T-helper 9 cell (primary cell): ENCODE data around the gene SENP5.
"Not testable (repeated sequence)": the region's sequence is repeated elsewhere in the genome, so short reads cannot be mapped to it uniquely, and the experiment has no call there.

Experiments
- DNase-seq: peaks from one replicate; pipeline ENCODE4 v3.0.0-alpha.2; 2020
- total RNA-seq, 2 donors: gene quantifications; one replicate each; lab custom pipeline; 2026; lab: John Stamatoyannopoulos, UW

SENP5 gene
- 109 to 123 reads per million in 2 donors for total RNA-seq

GRCh38 chr3:196867507-196868296 lies at the start of gene SENP5:
Gene SENP5 (plus strand): TSS chr3:196867920. CDS start chr3:196885182, 17,262 bp downstream.
- peak; percentile 86 for DNase-seq

- no peak for DNase-seq
Observed at GRCh38 chr3:196821806-196822355, 45.8 kb upstream of the SENP5 start.

DNA sequence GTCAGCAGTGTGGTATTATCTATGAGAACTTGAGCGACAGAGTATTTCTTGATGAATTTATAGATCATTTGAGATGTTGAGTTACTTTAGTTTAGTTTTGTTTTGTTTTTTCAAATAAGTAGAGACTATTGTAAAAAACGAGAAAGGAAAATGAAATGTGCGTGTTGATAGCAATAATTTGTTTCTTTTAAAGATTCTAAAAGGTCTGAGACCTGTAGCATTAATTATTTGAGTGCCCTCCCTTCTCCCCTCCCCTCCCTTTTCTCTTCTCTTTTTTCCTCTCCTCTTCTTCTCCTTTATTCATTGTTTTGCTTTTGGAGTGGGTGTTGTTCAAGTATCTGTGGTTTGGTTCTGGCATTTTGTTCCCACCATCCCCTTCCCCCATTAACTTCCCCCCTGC lies 38.1 kb upstream of the SENP5 start:
- not testable (repeated sequence) for DNase-seq

GRCh38 chr3:196835086-196835485 lies 32.6 kb upstream of the SENP5 start:
- DNase-seq: no peak

DNA sequence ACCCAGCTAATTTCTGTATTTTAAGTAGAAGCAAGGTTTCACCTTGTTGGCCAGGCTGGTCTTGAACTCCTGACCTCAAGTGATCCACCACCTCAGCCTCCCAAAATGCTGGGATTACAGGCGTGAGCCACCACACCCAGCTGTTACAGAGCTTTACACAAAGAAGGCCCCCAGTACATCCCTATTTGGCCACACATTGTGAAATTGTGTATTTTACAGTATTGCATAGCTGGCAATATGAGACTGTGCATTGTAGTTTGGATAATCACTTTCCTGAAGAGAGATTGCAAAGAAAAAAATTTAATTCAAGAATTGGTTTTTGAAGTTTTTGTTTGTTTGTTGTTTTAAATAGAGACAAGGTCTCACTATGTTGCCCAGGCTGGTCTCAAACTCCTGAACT lies 31.1 kb upstream of the SENP5 start:
- DNase-seq: not testable (repeated sequence)

DNA sequence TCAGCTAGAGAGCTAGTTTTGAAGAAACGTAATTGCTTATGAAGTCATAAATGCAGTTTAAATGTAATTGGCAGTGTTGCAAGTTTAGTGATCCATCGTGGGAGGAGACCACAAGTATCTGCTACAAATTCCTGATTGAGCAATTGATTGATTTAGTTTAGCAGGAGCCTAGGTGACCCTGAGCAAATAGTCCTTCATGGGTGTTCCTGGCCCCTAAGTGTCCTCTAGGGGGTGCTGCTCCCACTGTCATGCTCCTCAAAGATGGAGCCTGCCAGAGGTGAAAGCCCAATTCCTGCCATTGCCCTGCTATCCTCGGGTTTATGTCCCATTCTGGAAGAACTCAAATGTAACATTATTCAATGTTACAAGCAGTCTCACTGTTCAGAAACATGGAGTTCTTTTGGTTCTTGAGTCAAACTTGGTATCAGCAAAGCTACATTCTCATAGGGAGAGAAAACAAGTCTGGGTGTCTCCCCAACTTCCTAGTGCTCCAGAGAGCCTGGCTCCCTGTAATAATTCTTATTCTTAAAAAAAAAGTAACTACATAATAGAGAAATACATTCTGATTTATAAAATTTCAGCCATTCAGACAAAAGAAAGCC lies 29.8 kb upstream of the SENP5 start:
- peak; percentile 64 for DNase-seq

DNA sequence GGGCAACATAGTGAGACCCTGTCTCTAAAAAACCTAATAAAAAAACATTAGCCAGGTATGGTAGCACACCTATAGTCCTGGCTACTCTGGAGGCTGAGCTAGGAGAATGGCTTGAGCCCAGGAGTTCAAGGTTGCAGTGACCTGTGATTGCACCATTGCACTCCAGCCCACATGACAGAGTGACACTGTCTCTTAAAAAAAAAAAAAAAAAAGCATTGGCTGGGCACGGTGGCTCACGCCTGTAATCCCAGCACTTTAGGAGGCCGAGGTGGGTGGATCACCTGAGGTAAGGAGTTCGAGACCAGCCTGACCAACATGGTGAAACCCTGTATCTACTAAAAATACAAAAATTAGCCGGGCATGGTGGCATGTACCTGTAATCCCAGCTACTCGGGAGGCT lies 28.4 kb upstream of the SENP5 start:
- DNase-seq: not testable (repeated sequence)

DNA sequence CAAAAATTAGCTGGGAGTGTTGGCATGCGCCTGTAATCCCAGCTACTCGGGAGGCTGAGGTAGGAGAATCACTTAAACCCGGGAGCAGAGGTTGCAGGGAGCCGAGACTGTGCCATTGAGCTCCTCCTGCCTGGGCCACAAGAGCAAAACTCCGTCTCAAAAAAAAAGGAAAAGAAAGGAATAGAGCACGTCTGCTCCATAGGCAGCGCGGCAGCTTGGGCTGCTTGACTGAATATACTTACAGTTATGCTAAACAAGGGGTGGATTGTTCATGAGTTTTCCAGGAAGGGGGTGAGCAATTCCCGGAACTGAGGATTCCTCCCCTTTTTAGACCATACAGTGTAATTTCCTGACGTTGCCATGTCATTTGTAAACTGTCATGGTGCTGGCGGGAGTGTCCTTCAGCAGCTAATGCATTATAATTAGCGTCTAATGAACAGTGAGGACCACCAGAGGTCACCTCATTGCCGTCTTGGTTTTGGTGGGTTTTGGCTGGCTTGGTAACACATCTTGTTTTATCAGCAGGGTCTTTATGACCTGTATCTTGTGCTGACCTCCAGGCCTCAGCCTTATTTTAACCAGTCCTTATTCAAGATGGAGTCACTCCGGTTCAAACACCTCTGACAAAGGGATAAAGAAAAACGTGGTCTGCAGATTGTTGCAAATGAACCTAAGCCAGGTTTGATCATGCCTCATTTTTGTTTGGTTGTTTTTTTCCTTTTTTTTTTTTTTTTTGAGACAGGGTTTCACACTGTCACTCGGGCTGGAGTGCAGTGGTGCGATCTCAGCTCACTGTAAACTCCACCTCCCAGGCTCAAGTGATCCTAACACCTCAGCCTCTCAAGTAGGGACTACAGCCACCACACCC lies 24.9 kb upstream of the SENP5 start:
- DNase-seq: no peak

GRCh38 chr3:196843435-196844110 lies 24.1 kb upstream of the SENP5 start:
- DNase-seq: no peak

- not testable (repeated sequence) for DNase-seq
Observed at GRCh38 chr3:196844235-196845219, 23.2 kb upstream of the SENP5 start.

- not testable (repeated sequence) for DNase-seq
Observed at GRCh38 chr3:196848375-196848774, 19.3 kb upstream of the SENP5 start.

DNA sequence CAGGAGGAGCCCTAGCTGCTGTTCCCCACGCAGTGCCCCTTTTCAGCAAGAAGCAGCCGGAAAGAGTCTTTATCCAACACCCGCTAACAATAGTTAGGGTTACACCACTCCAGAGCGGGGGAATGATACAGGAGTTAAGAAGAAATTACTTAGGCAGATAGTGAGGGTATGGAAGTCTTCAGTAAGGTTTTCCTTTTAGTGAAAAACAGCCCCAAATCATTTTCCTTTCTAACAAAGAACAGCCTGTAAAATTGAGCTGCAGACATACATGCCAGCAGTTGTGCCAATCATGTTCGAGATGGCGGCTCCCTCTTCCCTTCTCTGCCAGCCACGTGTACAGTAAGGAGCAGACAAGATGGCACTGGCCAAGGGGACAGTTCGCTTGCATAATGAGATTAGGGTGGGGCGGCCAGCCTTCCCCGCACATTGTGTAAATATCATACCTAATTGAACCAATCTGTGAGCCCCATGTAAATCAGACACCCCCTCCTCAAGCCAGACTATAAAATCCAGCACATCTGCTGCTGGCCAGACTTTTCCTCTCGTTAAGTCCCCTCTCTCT lies 18.5 kb upstream of the SENP5 start:
- DNase-seq: no peak

- DNase-seq: not testable (repeated sequence)
Observed at GRCh38 chr3:196863000-196863399, 4.7 kb upstream of the SENP5 start.

GRCh38 chr3:196867155-196867506 lies 589 bp upstream of the SENP5 start:
- DNase-seq: no peak

DNA sequence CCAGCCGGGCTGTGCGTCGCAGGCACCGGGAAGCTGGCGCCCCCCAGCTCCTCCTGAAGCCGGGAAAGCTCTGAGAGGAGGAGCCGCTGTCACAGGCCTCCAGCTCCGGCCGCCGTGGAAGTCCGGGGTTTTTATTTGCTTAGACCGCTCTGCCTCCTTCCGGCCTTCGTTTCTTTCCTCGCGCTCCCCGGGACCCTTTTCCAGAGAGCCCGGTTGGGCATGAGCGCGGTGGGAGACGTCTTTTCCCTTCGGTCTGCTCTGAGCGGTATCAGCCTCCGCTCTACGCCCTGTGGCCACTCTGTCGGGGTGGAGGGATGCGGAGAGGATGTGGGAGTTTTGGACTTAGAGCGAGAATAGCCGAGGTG lies 559 bp downstream of the SENP5 start:
- DNase-seq: peak; percentile 5

DNA sequence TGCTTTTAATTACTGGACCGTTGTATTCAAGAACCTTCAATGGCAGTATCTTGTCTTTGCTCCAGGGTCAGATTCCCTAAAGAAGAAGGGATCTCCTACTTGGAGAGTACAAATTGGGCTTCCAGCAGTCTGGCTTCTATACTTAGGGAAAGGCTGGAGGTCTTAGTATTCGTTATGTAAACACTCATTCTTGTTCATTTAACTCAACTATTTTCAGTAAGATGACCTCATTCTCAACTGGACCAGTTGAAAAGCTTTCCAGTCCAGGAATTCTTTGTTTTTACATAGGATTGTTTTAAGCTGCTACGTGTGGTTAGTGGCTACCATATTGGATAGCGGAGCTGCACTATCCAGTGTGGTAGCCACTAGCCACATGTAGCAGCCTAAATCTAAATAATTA lies 4.6 kb downstream of the SENP5 start:
- no peak for DNase-seq

- DNase-seq: not testable (repeated sequence)
Observed at GRCh38 chr3:196874511-196875094, 6.9 kb downstream of the SENP5 start.

- no peak for DNase-seq
Observed at GRCh38 chr3:196875258-196875657, 7.5 kb downstream of the SENP5 start.

GRCh38 chr3:196883361-196883760 lies 15.6 kb downstream of the SENP5 start:
- DNase-seq: no peak

DNA sequence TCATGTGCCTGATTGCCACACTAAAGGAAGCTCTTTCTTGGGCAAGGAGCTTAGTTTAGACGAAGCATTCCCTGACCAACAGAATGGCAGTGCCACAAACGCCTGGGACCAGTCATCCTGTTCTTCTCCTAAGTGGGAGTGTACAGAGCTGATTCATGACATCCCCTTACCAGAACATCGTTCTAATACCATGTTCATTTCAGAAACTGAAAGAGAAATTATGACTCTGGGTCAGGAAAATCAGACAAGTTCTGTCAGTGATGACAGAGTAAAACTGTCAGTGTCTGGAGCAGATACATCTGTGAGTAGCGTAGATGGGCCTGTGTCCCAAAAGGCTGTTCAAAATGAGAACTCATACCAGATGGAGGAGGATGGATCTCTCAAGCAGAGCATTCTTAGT lies 18.4 kb downstream of the SENP5 start:
- no peak for DNase-seq
